ENCODE data around the gene PEX11G. TPM values are rescaled to one million over a fixed set of nuclear protein-coding genes. Genes with fewer than 3 reads are reported as not detected.

Gene PEX11G
- total and polyA plus RNA-seq, 2 donors (not counting 3 experiments of a cell fraction or from before 2014, with no cell fraction given) = 1.3 to 1.9 TPM

- intact Hi-C loops (cut with micrococcal nuclease) = no loop called here
- Histone ChIP-seq H3K36me3 (ENCODE audit: control insufficient read depth in 2 of 2, extremely low read depth in 1 of 2, insufficient read depth in 2 of 2, low read length in 2 of 2) (peaks cover 0 to 24% of the 10 kb centered on the region in 2 experiments), H2AFZ (ENCODE audit: low read depth, low read length) (no peak overlapping the region), H3K27me3 (ENCODE audit: control insufficient read depth in 2 of 2, insufficient read depth in 2 of 2, low read length in 2 of 2) (no peaks in the 10 kb centered on the region), H3K9me1 (replicated peaks; ENCODE audit: control insufficient read depth, extremely low read depth, insufficient read depth, low read length) (no peaks in the 10 kb centered on the region), H3K4me3 (replicated peaks in 1 of 3; ENCODE audit: insufficient read depth in 1 of 3, low read depth in 1 of 3, low read length in 3 of 3) (no peak overlapping the region), H4K20me1 (replicated peaks; ENCODE audit: control insufficient read depth, extremely low read depth, insufficient read depth, low read length) (no peaks in the 10 kb centered on the region), H3K4me2 (ENCODE audit: insufficient read depth, low read length) (no peak overlapping the region), H3K27ac (ENCODE audit: insufficient read depth, low read depth, low read length) (no peak overlapping the region), H3K4me1 (ENCODE audit: control insufficient read depth, extremely low read depth, insufficient read depth, low read length) (no peaks in the 10 kb centered on the region), H3K9ac (replicated peaks; ENCODE audit: extremely low read depth, insufficient read depth, low read length) (no peak overlapping the region), H3K79me2 (ENCODE audit: control insufficient read depth, insufficient read depth, low read length) (no peaks in the 10 kb centered on the region), H3K9me3 (replicated peaks; ENCODE audit: control insufficient read depth, insufficient read depth, low read length) (no peaks in the 10 kb centered on the region)
- ChIA-PET CTCF (no interaction called here), POLR2A (no interaction called here)
- no peak for DNase-seq (ENCODE audit: low read depth, low spot score)
- BruUV-seq (replicated peaks) = no TSS peak
- FAIRE-seq = no peak
- dilution Hi-C loops (cut with MboI; ENCODE audit: extremely low pct_ligation_motif_present, low sequenced_read_pairs) = no loop called here
- TF ChIP-seq FOS (IDR thresholded peaks at IDR 0.05; ENCODE audit: borderline replicate concordance, insufficient read depth, low read length) (no peak), EZH2 (IDR thresholded peaks at IDR 0.05; ENCODE audit: borderline replicate concordance, low read depth, low read length, severe bottlenecking) (no peak), POLR2AphosphoS5 (IDR thresholded peaks at IDR 0.05; ENCODE audit: insufficient read depth, low read depth, low read length) (no peak), GATA2 (IDR thresholded peaks at IDR 0.05; ENCODE audit: insufficient read depth, insufficient read length, low read depth, low read length) (no peak), POLR2A (IDR thresholded peaks at IDR 0.05; ENCODE audit: low read depth, low read length) (no peak), JUN (IDR thresholded peaks at IDR 0.05; ENCODE audit: borderline replicate concordance, insufficient read depth, insufficient read length, low read depth) (no peak), MYC (IDR thresholded peaks at IDR 0.05; ENCODE audit: low read depth, low read length) (no peak)
- TF ChIP-seq, protein P1, sequence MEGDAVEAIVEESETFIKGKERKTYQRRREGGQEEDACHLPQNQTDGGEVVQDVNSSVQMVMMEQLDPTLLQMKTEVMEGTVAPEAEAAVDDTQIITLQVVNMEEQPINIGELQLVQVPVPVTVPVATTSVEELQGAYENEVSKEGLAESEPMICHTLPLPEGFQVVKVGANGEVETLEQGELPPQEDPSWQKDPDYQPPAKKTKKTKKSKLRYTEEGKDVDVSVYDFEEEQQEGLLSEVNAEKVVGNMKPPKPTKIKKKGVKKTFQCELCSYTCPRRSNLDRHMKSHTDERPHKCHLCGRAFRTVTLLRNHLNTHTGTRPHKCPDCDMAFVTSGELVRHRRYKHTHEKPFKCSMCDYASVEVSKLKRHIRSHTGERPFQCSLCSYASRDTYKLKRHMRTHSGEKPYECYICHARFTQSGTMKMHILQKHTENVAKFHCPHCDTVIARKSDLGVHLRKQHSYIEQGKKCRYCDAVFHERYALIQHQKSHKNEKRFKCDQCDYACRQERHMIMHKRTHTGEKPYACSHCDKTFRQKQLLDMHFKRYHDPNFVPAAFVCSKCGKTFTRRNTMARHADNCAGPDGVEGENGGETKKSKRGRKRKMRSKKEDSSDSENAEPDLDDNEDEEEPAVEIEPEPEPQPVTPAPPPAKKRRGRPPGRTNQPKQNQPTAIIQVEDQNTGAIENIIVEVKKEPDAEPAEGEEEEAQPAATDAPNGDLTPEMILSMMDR (IDR thresholded peaks at IDR 0.05; ENCODE audit: extremely low read depth in 1 of 2, insufficient read depth in 1 of 2, low read depth in 1 of 2, low read length in 2 of 2) = no peak
- TF ChIP-seq, protein P2, sequence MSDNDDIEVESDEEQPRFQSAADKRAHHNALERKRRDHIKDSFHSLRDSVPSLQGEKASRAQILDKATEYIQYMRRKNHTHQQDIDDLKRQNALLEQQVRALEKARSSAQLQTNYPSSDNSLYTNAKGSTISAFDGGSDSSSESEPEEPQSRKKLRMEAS (IDR thresholded peaks at IDR 0.05; ENCODE audit: insufficient read depth, insufficient read length) = no peak
These were observed 26.8 kb downstream of the PEX11G start for GRCh38 chr19:7461841-7462629.
